Activated naive CD8-positive, alpha-beta T cell treated with anti-CD3 and anti-CD28 coated beads for 36 hours (primary cell): ENCODE measurements around the gene CRYM. TPM values are rescaled to one million over a fixed set of nuclear protein-coding genes. Genes with fewer than 3 reads are reported as not detected.
A peak's percentile ranks its signal among the peaks of the same experiment; 100 is the strongest.

Experiments used
- DNase-seq: peaks from one replicate; pipeline ENCODE4 v3.0.0; 2021
- H3K27ac Mint-ChIP-seq: one replicate; pipeline ENCODE4 v1.8.0; 2022; ENCODE audit warnings: mild to moderate bottlenecking, moderate library complexity, mixed read lengths
- H3K27me3 Mint-ChIP-seq: one replicate; pipeline ENCODE4 v1.8.0; 2022; ENCODE audit warnings: mild to moderate bottlenecking, mixed read lengths
- H3K36me3 Mint-ChIP-seq: one replicate; pipeline ENCODE4 v1.8.0; 2021; ENCODE audit warnings: mild to moderate bottlenecking, mixed read lengths
- H3K4me1 Mint-ChIP-seq: one replicate; pipeline ENCODE4 v1.8.0; 2021; ENCODE audit warnings: mixed read lengths
- H3K4me3 Mint-ChIP-seq: one replicate; pipeline ENCODE4 v1.8.0; 2022; ENCODE audit warnings: mild to moderate bottlenecking, moderate library complexity, mixed read lengths
- H3K9me3 Mint-ChIP-seq: one replicate; pipeline ENCODE4 v1.8.0; 2022; ENCODE audit warnings: mixed read lengths
- total RNA-seq, 2 experiments: library from RNA; stranded (reverse); gene quantifications; one replicate each; pipeline ENCODE4 v1.2.3, GENCODE V29; 2021

CRYM gene
- total RNA-seq, 2 experiments from 2014 or later: not detected

- H3K27me3 Mint-ChIP-seq: peaks cover 10% of the 10 kb centered on the region
- no peaks in the 10 kb centered on the region for H3K9me3 Mint-ChIP-seq
- H3K4me1 Mint-ChIP-seq: no peaks in the 10 kb centered on the region
- H3K4me3 Mint-ChIP-seq: no peak overlapping the region
- DNase-seq: no peak
- no peak overlapping the region for H3K27ac Mint-ChIP-seq
- no peaks in the 10 kb centered on the region for H3K36me3 Mint-ChIP-seq
Observed at GRCh38 chr16:21239646-21240045, 38.4 kb downstream of the CRYM start.

GRCh38 chr16:21236831-21237230 is 41.3 kb downstream of the CRYM start:
- no peak overlapping the region for H3K4me3 Mint-ChIP-seq
- no peaks in the 10 kb centered on the region for H3K4me1 Mint-ChIP-seq
- no peak overlapping the region for H3K27ac Mint-ChIP-seq
- peaks cover 31% of the 10 kb centered on the region for H3K27me3 Mint-ChIP-seq
- no peaks in the 10 kb centered on the region for H3K36me3 Mint-ChIP-seq
- no peaks in the 10 kb centered on the region for H3K9me3 Mint-ChIP-seq
- DNase-seq: no peak

GRCh38 chr16:21235199-21235585 is 42.9 kb downstream of the CRYM start:
- Mint-ChIP-seq H3K27me3 (peaks cover 45% of the 10 kb centered on the region), H3K27ac (no peak overlapping the region)

GRCh38 chr16:21233521-21234150 is 44.5 kb downstream of the CRYM start, which contains the start of gene ANKS4B:
ANKS4B (plus strand) TSS chr16:21233699; CDS start chr16:21233738, 39 bp downstream.
- Mint-ChIP-seq H3K27ac (no peak within 1 kb of the TSS), H3K27me3 (peaks cover 58% of the 10 kb centered on the region), H3K4me1 (no peaks in the 10 kb centered on the region), H3K9me3 (no peaks in the 10 kb centered on the region), H3K4me3 (no peak within 1 kb of the TSS), H3K36me3 (no peaks in the 10 kb centered on the region)
- DNase-seq: no peak

More at GRCh38 chr16:21235199-21235585, 42.9 kb downstream of the CRYM start:
- Mint-ChIP-seq H3K36me3 (no peaks in the 10 kb centered on the region), H3K4me3 (no peak overlapping the region), H3K4me1 (no peaks in the 10 kb centered on the region), H3K9me3 (no peaks in the 10 kb centered on the region)
- no peak for DNase-seq

GRCh38 chr16:21233045-21233520 is 45.0 kb downstream of the CRYM start:
- H3K36me3 Mint-ChIP-seq: no peaks in the 10 kb centered on the region
- H3K4me3 Mint-ChIP-seq: no peak overlapping the region
- no peak for DNase-seq
- no peaks in the 10 kb centered on the region for H3K4me1 Mint-ChIP-seq
- peaks cover 64% of the 10 kb centered on the region for H3K27me3 Mint-ChIP-seq
- H3K9me3 Mint-ChIP-seq: no peaks in the 10 kb centered on the region
- H3K27ac Mint-ChIP-seq: no peak overlapping the region

GRCh38 chr16:21228361-21228872 is 49.7 kb downstream of the CRYM start:
- H3K4me3 Mint-ChIP-seq: no peak overlapping the region
- peaks cover 12% of the 10 kb centered on the region for H3K4me1 Mint-ChIP-seq
- DNase-seq: no peak
- no peaks in the 10 kb centered on the region for H3K9me3 Mint-ChIP-seq
- peaks cover 71% of the 10 kb centered on the region for H3K27me3 Mint-ChIP-seq
- H3K27ac Mint-ChIP-seq: no peak overlapping the region
- no peaks in the 10 kb centered on the region for H3K36me3 Mint-ChIP-seq

- Mint-ChIP-seq H3K4me3 (no peak overlapping the region), H3K36me3 (no peaks in the 10 kb centered on the region), H3K4me1 (peaks cover 12% of the 10 kb centered on the region), H3K27me3 (peaks cover 74% of the 10 kb centered on the region), H3K27ac (no peak overlapping the region), H3K9me3 (no peaks in the 10 kb centered on the region)
- no peak for DNase-seq
Observed at GRCh38 chr16:21227866-21228265, 50.2 kb downstream of the CRYM start.

- H3K27me3 Mint-ChIP-seq: peaks cover 69% of the 10 kb centered on the region
- H3K27ac Mint-ChIP-seq: no peak overlapping the region
- peaks cover 12% of the 10 kb centered on the region for H3K4me1 Mint-ChIP-seq
- H3K36me3 Mint-ChIP-seq: no peaks in the 10 kb centered on the region
- no peak overlapping the region for H3K4me3 Mint-ChIP-seq
- DNase-seq: no peak
- no peaks in the 10 kb centered on the region for H3K9me3 Mint-ChIP-seq
Observed at GRCh38 chr16:21226749-21227148, 51.3 kb downstream of the CRYM start.

GRCh38 chr16:21224800-21225199 is 53.3 kb downstream of the CRYM start:
- Mint-ChIP-seq H3K9me3 (no peaks in the 10 kb centered on the region), H3K27ac (no peak overlapping the region), H3K27me3 (peaks cover 66% of the 10 kb centered on the region), H3K4me1 (peaks cover 12% of the 10 kb centered on the region), H3K4me3 (no peak overlapping the region), H3K36me3 (no peaks in the 10 kb centered on the region)
- peak; percentile 15 for DNase-seq

- no peak overlapping the region for H3K27ac Mint-ChIP-seq
- no peaks in the 10 kb centered on the region for H3K36me3 Mint-ChIP-seq
- no peak overlapping the region for H3K4me3 Mint-ChIP-seq
- H3K4me1 Mint-ChIP-seq: peaks cover 12% of the 10 kb centered on the region
- H3K27me3 Mint-ChIP-seq: peaks cover 57% of the 10 kb centered on the region
- no peak for DNase-seq
- H3K9me3 Mint-ChIP-seq: no peaks in the 10 kb centered on the region
Observed at GRCh38 chr16:21223787-21224186, 54.3 kb downstream of the CRYM start.

GRCh38 chr16:21222495-21223337 is 55.4 kb downstream of the CRYM start:
- no peaks in the 10 kb centered on the region for H3K9me3 Mint-ChIP-seq
- H3K4me3 Mint-ChIP-seq: no peak overlapping the region
- DNase-seq: no peak
- no peaks in the 10 kb centered on the region for H3K36me3 Mint-ChIP-seq
- peaks cover 47% of the 10 kb centered on the region for H3K27me3 Mint-ChIP-seq
- H3K27ac Mint-ChIP-seq: no peak overlapping the region
- H3K4me1 Mint-ChIP-seq: peaks cover 12% of the 10 kb centered on the region

GRCh38 chr16:21219551-21219950 is 58.5 kb downstream of the CRYM start:
- peaks cover 3% of the 10 kb centered on the region for H3K4me1 Mint-ChIP-seq
- no peak overlapping the region for H3K27ac Mint-ChIP-seq
- no peaks in the 10 kb centered on the region for H3K9me3 Mint-ChIP-seq
- no peak overlapping the region for H3K4me3 Mint-ChIP-seq
- H3K36me3 Mint-ChIP-seq: no peaks in the 10 kb centered on the region
- peaks cover 45% of the 10 kb centered on the region for H3K27me3 Mint-ChIP-seq
- DNase-seq: no peak

GRCh38 chr16:21218153-21218552 is 59.9 kb downstream of the CRYM start:
- no peak overlapping the region for H3K4me3 Mint-ChIP-seq
- no peak for DNase-seq
- H3K4me1 Mint-ChIP-seq: no peaks in the 10 kb centered on the region
- no peak overlapping the region for H3K27ac Mint-ChIP-seq
- H3K27me3 Mint-ChIP-seq: peaks cover 40% of the 10 kb centered on the region
- no peaks in the 10 kb centered on the region for H3K36me3 Mint-ChIP-seq
- H3K9me3 Mint-ChIP-seq: no peaks in the 10 kb centered on the region

GRCh38 chr16:21217121-21217520 is 61.0 kb downstream of the CRYM start:
- Mint-ChIP-seq H3K9me3 (no peaks in the 10 kb centered on the region), H3K36me3 (no peaks in the 10 kb centered on the region), H3K27ac (no peak overlapping the region), H3K4me3 (no peak overlapping the region), H3K27me3 (peaks cover 40% of the 10 kb centered on the region), H3K4me1 (no peaks in the 10 kb centered on the region)
- no peak for DNase-seq

- Mint-ChIP-seq H3K27ac (no peak overlapping the region), H3K9me3 (no peaks in the 10 kb centered on the region), H3K36me3 (no peaks in the 10 kb centered on the region), H3K4me3 (no peak overlapping the region), H3K27me3 (peaks cover 27% of the 10 kb centered on the region), H3K4me1 (no peaks in the 10 kb centered on the region)
- DNase-seq: no peak
Observed at GRCh38 chr16:21214086-21214485, 64.0 kb downstream of the CRYM start.
